Activated T-cell treated with anti-CD3 and anti-CD28 coated beads for 48 hours (primary cell): Measurements from ENCODE around the gene CYTH4.
A peak's percentile ranks its signal among the peaks of the same experiment; 100 is the strongest.
"Not testable (repeated sequence)": the region's sequence is repeated elsewhere in the genome, so short reads cannot be mapped to it uniquely, and the experiment has no call there.

Source experiments
- DNase-seq: peaks from one replicate; pipeline ENCODE4 v3.0.0-alpha.2; 2020; ENCODE audit warnings: low read depth

Gene CYTH4

GRCh38 chr22:37310815-37311595, 28.7 kb downstream of the CYTH4 start:
- DNase-seq: no peak

- DNase-seq: no peak
These were observed 29.5 kb downstream of the CYTH4 start for GRCh38 chr22:37311761-37312312.

- no peak for DNase-seq
These were observed 30.4 kb downstream of the CYTH4 start for GRCh38 chr22:37312549-37313183.

GRCh38 chr22:37313376-37314314, 31.3 kb downstream of the CYTH4 start:
- DNase-seq: no peak

- DNase-seq: no peak
These were observed 32.2 kb downstream of the CYTH4 start for GRCh38 chr22:37314315-37315074.

GRCh38 chr22:37316405-37316804, 34.1 kb downstream of the CYTH4 start:
- DNase-seq: no peak

GRCh38 chr22:37316875-37317371, 34.6 kb downstream of the CYTH4 start:
- peak; percentile 65 for DNase-seq

- no peak for DNase-seq
These were observed 35.4 kb downstream of the CYTH4 start for GRCh38 chr22:37317698-37318210.

GRCh38 chr22:37318364-37319109, 36.2 kb downstream of the CYTH4 start:
- no peak for DNase-seq

GRCh38 chr22:37319469-37319868, 37.2 kb downstream of the CYTH4 start:
- DNase-seq: no peak

GRCh38 chr22:37320726-37321677, 38.7 kb downstream of the CYTH4 start:
- no peak for DNase-seq

- DNase-seq: no peak
These were observed 42.2 kb downstream of the CYTH4 start for GRCh38 chr22:37324340-37325038.

GRCh38 chr22:37325039-37325395, 42.7 kb downstream of the CYTH4 start:
- no peak for DNase-seq

GRCh38 chr22:37326726-37327125, 44.4 kb downstream of the CYTH4 start:
- DNase-seq: no peak

- DNase-seq: no peak
These were observed 45.7 kb downstream of the CYTH4 start for GRCh38 chr22:37328017-37328416.

GRCh38 chr22:37328538-37329237, 46.4 kb downstream of the CYTH4 start:
- DNase-seq: not testable (repeated sequence)

GRCh38 chr22:37329238-37330140, 47.2 kb downstream of the CYTH4 start:
- no peak for DNase-seq
